Measurements from ENCODE around the gene MAMLD1.

The MAMLD1 gene

GRCh38 chrX:150463566-150463965 lies 100.4 kb downstream of the MAMLD1 start:
- no peak for DNase-seq

DNA sequence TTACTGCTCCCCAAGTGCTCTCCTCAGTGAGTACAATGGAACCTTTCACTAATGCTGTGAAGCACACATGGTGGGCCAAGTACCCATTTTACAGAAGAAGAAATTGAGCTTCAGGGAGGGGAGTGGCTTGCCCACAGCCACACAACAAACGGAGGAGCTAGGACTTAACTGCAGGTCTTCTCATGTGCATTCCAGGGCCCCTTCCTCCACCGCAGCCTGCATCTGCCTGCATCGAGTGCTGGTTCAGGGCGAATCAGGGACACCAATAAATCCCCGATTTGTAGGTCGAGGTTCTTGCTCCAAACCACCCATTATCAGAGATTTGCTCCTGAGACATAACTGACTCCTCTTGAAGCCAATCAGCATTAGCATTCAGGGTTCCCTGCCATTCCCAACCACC lies 100.9 kb downstream of the MAMLD1 start:
- no peak for DNase-seq

DNA sequence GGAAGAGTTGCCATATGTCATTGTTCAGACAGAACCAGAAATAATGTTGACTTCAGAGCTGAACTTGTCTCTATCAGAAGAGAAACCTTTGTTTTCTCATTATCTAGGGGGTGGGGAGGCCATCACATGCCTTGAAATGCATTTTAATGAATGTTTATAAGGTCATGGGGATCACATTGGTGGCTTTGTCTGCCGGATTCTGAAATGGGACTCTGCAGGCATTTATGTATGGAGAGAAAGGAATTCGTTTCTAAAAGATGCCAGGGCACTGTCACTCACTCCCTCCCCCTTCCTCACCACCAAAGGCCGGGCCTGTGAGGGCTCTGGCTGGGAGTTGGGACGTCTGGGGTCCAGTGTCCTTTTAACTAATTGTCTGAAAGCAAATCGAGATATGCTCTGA lies 102.2 kb downstream of the MAMLD1 start:
- DNase-seq = no peak

GRCh38 chrX:150465881-150466775 lies 103.0 kb downstream of the MAMLD1 start:
- DNase-seq = no peak

DNA sequence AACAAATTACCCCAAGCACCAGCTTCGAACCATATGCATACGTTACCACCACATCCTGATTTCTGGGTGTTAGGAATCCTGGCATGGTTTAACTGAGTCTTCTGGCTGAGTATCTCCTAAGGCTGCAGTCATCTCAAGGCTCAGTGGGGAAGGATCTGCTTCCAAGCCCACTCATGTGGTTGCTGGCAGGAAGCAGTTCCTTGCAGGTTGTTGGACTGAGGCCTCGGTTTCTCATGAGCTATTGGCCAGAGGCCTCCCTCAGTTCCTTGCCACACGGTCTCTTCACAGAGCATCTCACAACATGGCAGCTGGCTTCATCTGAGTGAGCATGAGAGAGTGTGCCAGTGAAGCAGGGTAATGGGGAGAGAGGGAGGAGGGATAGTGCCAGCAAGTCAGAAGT lies 109.2 kb downstream of the MAMLD1 start:
- no peak for DNase-seq

- no peak for DNase-seq
Measured at GRCh38 chrX:150473371-150473770, 110.3 kb downstream of the MAMLD1 start.

GRCh38 chrX:150475461-150475860 lies 112.3 kb downstream of the MAMLD1 start:
- DNase-seq = no peak

DNA sequence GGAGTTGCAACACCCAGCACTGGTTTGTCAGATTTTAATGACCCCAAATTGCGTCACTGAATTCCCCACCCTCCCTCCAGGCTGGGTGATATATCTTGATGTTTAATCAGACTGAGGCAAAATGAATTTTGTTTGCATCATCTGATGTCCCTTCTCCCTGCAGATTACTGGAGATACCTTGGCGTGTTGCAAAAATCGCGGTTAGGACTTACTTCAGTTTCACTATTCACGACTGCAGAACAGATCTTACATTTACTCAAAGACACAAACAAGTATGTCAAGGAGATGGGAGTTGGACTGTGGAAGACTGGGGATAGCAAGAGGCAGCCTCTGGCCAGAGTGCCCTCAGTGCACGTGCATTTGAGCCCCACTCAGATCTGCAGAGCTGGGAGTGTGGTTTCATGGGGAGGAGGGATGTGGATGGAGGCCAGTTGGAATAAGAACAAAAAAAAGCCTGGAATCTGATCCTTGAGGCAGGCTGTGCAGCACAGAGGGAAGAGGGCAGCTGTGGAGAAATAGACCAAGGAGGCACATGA lies 113.1 kb downstream of the MAMLD1 start:
- DNase-seq = no peak

DNA sequence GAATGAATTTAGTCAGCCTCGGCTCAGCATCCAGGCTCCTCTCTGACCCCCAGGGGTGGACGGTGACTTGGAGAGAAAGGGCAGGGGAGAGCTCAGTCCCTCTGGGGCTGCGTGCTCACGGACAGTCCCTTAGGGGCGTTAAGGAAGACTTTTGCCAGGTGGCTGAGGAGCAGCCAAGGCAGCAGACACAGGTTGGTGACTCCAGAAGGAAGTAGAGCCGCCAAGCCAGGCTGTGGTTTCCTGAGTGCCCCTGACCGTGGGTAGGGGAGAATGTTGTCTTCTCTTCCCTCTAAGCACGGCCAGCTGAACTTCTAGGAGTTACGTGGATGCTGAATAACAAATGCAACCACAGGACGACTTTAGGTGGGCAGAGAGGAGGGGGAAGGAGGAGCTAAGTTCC lies 114.3 kb downstream of the MAMLD1 start:
- no peak for DNase-seq

GRCh38 chrX:150478496-150479492 lies 115.7 kb downstream of the MAMLD1 start:
- no peak for DNase-seq

- DNase-seq = no peak
Measured at GRCh38 chrX:150482537-150483206, 119.6 kb downstream of the MAMLD1 start.

GRCh38 chrX:150483356-150483985 lies 120.4 kb downstream of the MAMLD1 start:
- no peak for DNase-seq

- DNase-seq = peak; percentile 10
Measured at GRCh38 chrX:150486011-150486410, 122.9 kb downstream of the MAMLD1 start.

GRCh38 chrX:150487369-150488094 lies 124.4 kb downstream of the MAMLD1 start:
- DNase-seq = no peak

DNA sequence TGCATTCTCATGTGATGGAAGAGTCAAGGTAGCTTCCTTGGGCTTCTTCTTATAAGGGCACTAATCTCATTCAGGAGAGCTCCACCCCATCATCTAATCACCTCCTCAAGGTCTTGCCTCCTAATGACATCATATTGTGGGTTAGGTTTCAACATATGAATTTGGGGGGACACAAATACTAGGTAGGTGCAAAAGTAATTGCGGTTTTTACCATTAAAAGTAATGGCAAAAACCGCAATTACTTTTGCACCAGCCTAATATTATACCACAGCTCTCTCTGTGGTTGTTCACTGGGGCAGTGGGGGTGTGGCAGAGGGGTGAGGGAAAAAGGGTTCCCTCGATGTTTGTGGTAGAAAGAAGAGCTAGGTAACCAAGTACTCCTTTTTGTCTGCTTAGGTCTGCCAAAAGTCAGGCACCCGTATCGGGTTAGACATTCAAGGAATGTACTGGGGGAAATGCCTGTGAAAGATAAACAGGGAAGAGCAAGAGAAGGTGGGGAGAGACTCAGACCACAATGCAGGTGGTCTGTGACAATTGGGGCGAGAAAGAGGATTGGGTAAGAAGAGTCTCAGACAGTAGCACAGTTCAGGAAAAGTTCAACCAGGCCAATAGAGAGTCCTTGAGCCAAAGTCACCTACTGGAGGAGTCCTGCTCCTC lies 126.4 kb downstream of the MAMLD1 start:
- no peak for DNase-seq

DNA sequence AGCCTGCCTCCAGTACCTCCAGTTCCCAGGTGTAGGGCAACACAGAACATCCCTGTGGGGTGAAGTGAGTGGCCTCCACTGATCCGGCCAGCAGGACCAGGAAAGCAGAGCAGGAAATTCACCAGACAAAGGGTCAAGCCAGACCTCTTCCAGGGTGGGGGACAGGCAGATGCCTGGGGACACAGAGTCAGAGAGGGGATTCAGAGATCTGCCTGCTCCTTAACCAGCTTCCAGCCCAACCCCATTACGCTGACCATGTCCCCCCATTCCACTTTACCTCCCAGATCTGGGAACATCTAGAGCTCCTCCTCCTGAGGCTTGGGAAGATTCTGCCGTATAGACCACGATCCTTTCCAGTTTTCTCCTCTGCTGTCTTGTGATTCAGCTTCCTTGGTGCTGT lies 132.4 kb downstream of the MAMLD1 start:
- no peak for DNase-seq

GRCh38 chrX:150499240-150499639 lies 136.1 kb downstream of the MAMLD1 start:
- DNase-seq = no peak

GRCh38 chrX:150502091-150502490 lies 139.0 kb downstream of the MAMLD1 start:
- no peak for DNase-seq

- DNase-seq = no peak
Measured at GRCh38 chrX:150502979-150503897, 140.1 kb downstream of the MAMLD1 start.

GRCh38 chrX:150503898-150504219 lies 140.7 kb downstream of the MAMLD1 start:
- no peak for DNase-seq
